ENCODE measurements around the gene CCL7.
A peak's percentile ranks its signal among the peaks of the same experiment; 100 is the strongest.

DNA sequence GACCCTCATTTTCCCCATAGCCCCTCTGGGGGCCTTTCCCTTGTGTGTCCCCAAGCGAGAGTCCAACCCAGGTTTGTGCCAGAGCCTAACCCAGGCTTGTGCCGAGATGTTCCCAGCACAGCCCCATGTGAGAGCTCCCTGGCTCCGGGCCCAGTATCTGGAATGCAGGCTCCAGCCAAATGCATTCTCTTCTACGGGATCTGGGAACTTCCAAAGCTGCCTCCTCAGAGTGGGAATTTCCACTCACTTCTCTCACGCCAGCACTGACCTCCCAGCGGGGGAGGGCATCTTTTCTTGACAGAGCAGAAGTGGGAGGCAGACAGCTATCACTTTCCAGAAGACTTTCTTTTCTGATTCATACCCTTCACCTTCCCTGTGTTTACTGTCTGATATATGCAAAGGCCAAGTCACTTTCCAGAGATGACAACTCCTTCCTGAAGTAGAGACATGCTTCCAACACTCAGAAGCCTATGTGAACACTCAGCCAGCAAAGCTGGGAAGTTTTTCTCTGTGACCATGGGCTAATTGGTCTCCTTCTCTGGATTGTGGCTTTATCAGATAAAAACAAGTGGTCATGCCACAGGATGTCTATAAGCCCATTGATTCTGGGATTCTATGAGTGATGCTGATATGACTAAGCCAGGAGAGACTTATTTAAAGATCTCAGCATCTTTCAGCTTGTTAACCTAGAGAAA lies 17.4 kb upstream of the CCL7 start:
- TF ChIP-seq, protein P1, sequence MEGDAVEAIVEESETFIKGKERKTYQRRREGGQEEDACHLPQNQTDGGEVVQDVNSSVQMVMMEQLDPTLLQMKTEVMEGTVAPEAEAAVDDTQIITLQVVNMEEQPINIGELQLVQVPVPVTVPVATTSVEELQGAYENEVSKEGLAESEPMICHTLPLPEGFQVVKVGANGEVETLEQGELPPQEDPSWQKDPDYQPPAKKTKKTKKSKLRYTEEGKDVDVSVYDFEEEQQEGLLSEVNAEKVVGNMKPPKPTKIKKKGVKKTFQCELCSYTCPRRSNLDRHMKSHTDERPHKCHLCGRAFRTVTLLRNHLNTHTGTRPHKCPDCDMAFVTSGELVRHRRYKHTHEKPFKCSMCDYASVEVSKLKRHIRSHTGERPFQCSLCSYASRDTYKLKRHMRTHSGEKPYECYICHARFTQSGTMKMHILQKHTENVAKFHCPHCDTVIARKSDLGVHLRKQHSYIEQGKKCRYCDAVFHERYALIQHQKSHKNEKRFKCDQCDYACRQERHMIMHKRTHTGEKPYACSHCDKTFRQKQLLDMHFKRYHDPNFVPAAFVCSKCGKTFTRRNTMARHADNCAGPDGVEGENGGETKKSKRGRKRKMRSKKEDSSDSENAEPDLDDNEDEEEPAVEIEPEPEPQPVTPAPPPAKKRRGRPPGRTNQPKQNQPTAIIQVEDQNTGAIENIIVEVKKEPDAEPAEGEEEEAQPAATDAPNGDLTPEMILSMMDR (IDR thresholded peaks at IDR 0.05 in 8 of 11, conservative IDR thresholded peaks at IDR 0.05 in 3 of 11), result no peak
- TF ChIP-seq POLR2A (IDR thresholded peaks at IDR 0.05) (no peak), POLR2AphosphoS5 (IDR thresholded peaks at IDR 0.05) (peak in 2 of 3 donors; percentile 72 to 75)
